HEK293T (cell line): ENCODE measurements around the gene FDPS.

Experiments used
- CTCF ChIA-PET: fragments of 350-600 bp; formaldehyde crosslinking; extraction: SDS; loops from one replicate; lab custom pipeline; 2021; ENCODE audit warnings: antibody characterized with exemption, inconsistent platforms; lab: Yijun Ruan, JAX
- POLR2A ChIA-PET: fragments of 350-600 bp; formaldehyde crosslinking; extraction: SDS; loops from one replicate; lab custom pipeline; 2020; ENCODE audit warnings: antibody characterized with exemption, inconsistent platforms; lab: Yijun Ruan, JAX
- DNase-seq: peaks from one replicate; pipeline ENCODE4 v3.0.0; 2012; ENCODE audit warnings: mixed read lengths; ENCODE audit errors: extremely low spot score
- ARNT ChIP-seq: fragments of 450-650 bp; IDR thresholded peaks from 2 replicates; pipeline ENCODE4 v1.6.1; 2017; ENCODE audit warnings: mild to moderate bottlenecking
- BHLHE40 ChIP-seq: fragments of 450-650 bp; IDR thresholded peaks from 2 replicates; pipeline ENCODE4 v1.6.1; 2016; ENCODE audit warnings: mild to moderate bottlenecking, moderate library complexity, borderline replicate concordance
- CTBP1 ChIP-seq: fragments of 450-650 bp; IDR thresholded peaks from 2 replicates; pipeline ENCODE4 v1.6.1; 2016; ENCODE audit warnings: borderline replicate concordance
- ELF4 ChIP-seq: fragments of 450-650 bp; IDR thresholded peaks from 2 replicates; pipeline ENCODE4 v1.6.1; 2017; ENCODE audit warnings: antibody characterized with exemption
- FOXA1 ChIP-seq: fragments of 450-650 bp; IDR thresholded peaks from 2 replicates; pipeline ENCODE4 v1.6.1; 2016; ENCODE audit warnings: mild to moderate bottlenecking
- FOXK2 ChIP-seq: fragments of 450-650 bp; IDR thresholded peaks from 2 replicates; pipeline ENCODE4 v1.6.1; 2016; ENCODE audit warnings: mild to moderate bottlenecking
- FOXM1 ChIP-seq: fragments of 450-650 bp; IDR thresholded peaks from 2 replicates; pipeline ENCODE4 v1.6.1; 2017; ENCODE audit warnings: mild to moderate bottlenecking, borderline replicate concordance
- HDGF ChIP-seq: fragments of 450-650 bp; IDR thresholded peaks from 2 replicates; pipeline ENCODE4 v1.6.1; 2017; ENCODE audit warnings: antibody characterized with exemption, borderline replicate concordance
- L3MBTL2 ChIP-seq: fragments of 450-650 bp; conservative IDR thresholded peaks from 2 replicates; pipeline ENCODE4 v1.6.1; 2016; ENCODE audit warnings: mild to moderate bottlenecking
- LEF1 ChIP-seq: fragments of 450-650 bp; IDR thresholded peaks from 2 replicates; pipeline ENCODE4 v1.6.1; 2017; ENCODE audit warnings: mild to moderate bottlenecking, borderline replicate concordance
- NFRKB ChIP-seq: fragments of 450-650 bp; IDR thresholded peaks from 2 replicates; pipeline ENCODE4 v1.6.1; 2016; ENCODE audit warnings: mild to moderate bottlenecking, moderate library complexity
- SP1 ChIP-seq: fragments of 450-650 bp; IDR thresholded peaks from 2 replicates; pipeline ENCODE4 v1.6.1; 2017
- SUZ12 ChIP-seq: fragments of 450-650 bp; IDR thresholded peaks from 2 replicates; pipeline ENCODE4 v1.6.1; 2016; ENCODE audit warnings: mild to moderate bottlenecking
- TARDBP ChIP-seq: fragments of 450-650 bp; IDR thresholded peaks from 2 replicates; pipeline ENCODE4 v1.6.1; 2016
- ZNF384 ChIP-seq: fragments of 450-650 bp; IDR thresholded peaks from 2 replicates; pipeline ENCODE4 v1.6.1; 2016
- TF ChIP-seq, protein P1 (sequence below): fragments of 450-650 bp; IDR thresholded peaks from 2 replicates; pipeline ENCODE4 v1.6.1; 2016

The FDPS gene

DNA sequence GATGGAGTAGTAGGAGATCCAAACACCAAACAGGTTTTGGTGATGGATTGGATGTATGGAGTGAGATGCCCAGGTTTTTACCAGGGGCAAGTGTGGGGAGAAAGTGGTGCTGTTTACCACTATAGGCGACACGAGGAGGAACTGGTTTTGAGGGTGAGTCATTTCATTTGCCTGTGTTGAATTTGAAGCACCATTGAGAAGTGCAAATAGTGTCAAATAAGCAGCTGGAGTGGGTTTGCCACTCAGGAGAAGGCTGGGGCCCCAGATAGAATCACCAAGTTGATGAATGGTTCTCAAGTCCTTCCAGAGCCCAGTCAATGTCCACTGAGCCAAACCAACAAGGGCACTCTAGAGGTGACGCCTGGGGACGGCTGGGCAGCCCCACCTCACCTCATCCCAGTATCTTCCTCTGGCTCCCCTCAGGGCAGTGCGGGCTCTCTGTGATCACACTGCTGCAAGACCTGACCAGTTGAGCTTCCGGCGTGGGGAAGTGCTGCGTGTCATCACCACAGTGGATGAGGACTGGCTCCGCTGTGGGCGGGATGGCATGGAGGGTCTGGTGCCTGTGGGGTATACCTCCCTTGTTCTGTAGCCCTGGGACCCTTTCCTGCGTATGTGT is 21.4 kb downstream of the FDPS start:
- TF ChIP-seq CTBP1, result no peak
- TF ChIP-seq L3MBTL2, result no peak
- no peak for TF ChIP-seq SUZ12
- no peak for TF ChIP-seq ELF4
- TF ChIP-seq ZNF384, result no peak
- CTCF ChIA-PET, result no interaction called here
- POLR2A ChIA-PET, result no interaction called here
- no peak for DNase-seq

DNA sequence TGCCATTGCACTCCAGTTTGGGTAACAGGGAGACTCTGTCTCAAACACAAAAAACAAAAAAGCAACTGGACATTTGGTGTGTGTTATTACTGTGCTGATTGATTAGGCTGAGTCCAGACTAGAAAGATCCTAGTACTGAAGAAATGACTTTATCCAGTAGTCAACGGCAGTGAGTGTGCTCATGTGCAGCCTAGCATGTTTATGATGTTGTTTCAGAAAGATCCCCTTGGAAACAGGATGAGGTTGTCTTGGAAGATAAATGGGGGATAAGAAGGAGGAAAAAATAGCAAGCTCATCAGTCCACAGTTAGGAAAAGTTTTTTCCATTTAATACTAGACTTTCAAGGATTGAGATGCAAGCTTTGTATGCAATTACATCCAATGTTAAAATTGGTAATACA is 26.3 kb downstream of the FDPS start:
- POLR2A ChIA-PET, result interaction anchor here (0.6 to 1.2 kb wide), 2 partner anchors 10 to 11 kb away, joined by 3 read pairs; no protein-coding TSS in a partner anchor
- TF ChIP-seq SP1 (no peak), FOXK2 (no peak), ELF4 (no peak), BHLHE40 (no peak), CTBP1 (no peak), ZNF384 (no peak), FOXA1 (no peak), TARDBP (no peak), SUZ12 (no peak), HDGF (no peak), L3MBTL2 (no peak), LEF1 (no peak), NFRKB (no peak), FOXM1 (no peak), ARNT (no peak)
- TF ChIP-seq, protein P1, sequence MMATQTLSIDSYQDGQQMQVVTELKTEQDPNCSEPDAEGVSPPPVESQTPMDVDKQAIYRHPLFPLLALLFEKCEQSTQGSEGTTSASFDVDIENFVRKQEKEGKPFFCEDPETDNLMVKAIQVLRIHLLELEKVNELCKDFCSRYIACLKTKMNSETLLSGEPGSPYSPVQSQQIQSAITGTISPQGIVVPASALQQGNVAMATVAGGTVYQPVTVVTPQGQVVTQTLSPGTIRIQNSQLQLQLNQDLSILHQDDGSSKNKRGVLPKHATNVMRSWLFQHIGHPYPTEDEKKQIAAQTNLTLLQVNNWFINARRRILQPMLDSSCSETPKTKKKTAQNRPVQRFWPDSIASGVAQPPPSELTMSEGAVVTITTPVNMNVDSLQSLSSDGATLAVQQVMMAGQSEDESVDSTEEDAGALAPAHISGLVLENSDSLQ, result no peak
- DNase-seq, result no peak
- CTCF ChIA-PET, result no interaction called here

DNA sequence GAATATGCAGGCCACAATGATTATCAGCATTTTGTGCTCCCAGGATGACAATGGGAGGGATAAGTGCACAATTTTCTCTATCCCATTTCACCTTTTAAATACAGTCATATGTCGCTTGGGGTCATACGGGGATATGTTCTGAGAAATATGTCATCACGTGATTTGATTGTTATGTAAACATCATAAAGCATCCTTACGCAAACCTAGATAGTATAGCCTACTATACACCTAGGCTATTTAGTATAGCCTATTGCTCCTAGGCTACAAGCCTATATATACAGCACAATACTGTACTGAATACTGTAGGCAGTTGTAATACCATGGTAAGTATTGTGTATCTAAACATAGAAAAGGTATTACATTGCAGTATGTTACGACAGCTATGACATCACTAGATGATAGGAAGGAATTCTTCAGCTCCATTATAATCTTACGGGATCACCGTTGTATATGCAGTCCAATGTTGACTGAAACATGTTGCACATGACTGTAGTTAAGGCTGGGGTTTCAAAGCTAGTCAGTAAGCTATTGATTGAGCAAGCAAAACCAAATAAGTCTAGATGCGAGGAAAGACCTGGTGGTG is 30.9 kb downstream of the FDPS start:
- ChIA-PET POLR2A (no interaction called here), CTCF (interaction anchor here (1.1 kb wide), 1 partner anchor 16 kb away, joined by 3 read pairs; no protein-coding TSS in a partner anchor)
- no peak for TF ChIP-seq LEF1
- no peak for TF ChIP-seq FOXK2
- no peak for TF ChIP-seq ARNT
- TF ChIP-seq ZNF384, result no peak
- TF ChIP-seq FOXM1, result no peak
- TF ChIP-seq, protein P1, result no peak
- TF ChIP-seq CTBP1, result no peak
- no peak for TF ChIP-seq L3MBTL2
- no peak for TF ChIP-seq NFRKB
- no peak for TF ChIP-seq ELF4
- no peak for TF ChIP-seq TARDBP
- no peak for TF ChIP-seq BHLHE40
- TF ChIP-seq HDGF, result no peak
- DNase-seq, result no peak

DNA sequence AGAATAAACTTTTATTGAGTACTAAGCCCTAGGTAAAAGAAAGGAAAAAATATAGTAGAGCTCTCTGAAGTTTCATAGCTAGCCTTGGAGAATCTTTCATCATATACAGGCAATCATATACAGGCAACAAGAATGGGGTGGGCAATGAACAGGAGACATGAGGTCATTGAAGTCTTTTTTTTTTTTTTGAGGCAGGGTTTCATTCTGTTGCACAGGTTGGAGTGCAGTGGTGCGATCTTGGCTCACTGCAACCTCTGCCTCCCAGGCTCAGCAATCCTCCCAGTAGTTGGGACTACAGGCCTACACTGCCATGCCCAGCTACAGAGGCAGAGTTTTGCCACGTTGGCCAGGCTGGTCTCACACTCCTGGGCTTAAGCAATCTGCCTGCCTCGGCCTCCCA is 34.2 kb downstream of the FDPS start:
- TF ChIP-seq FOXA1 (no peak), HDGF (no peak), CTBP1 (no peak), FOXM1 (no peak), SUZ12 (no peak), SP1 (no peak), LEF1 (no peak), FOXK2 (no peak), ELF4 (no peak), ZNF384 (no peak), L3MBTL2 (no peak)
- TF ChIP-seq, protein P1, result no peak
- DNase-seq, result no peak
- CTCF ChIA-PET, result no interaction called here
- POLR2A ChIA-PET, result no interaction called here

DNA sequence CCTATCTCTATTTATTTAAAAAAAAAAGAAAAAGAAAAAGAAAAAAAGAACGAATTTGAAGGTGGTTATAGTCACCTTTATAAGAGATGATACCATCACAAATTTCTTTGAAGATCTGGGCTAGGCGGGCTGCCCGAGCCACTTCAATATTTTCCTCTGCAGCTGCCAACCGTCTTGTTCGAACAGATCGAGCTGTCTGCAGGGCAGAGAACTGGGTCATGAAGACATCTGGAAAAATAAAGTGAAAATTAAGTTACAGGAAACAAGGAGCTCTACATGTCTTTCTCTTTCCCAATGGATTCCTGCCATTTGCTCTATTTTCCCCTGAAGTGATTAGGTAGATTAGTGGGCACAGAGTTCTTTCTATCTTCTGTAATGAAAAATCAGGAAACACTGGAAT is 44.0 kb downstream of the FDPS start:
- DNase-seq, result no peak
- TF ChIP-seq CTBP1, result no peak
- TF ChIP-seq LEF1, result no peak
- TF ChIP-seq FOXA1, result no peak
- TF ChIP-seq, protein P1, result no peak
- no peak for TF ChIP-seq ZNF384
- TF ChIP-seq SP1, result no peak
- no peak for TF ChIP-seq HDGF
- no peak for TF ChIP-seq SUZ12
- TF ChIP-seq BHLHE40, result no peak
- TF ChIP-seq FOXM1, result no peak
- no peak for TF ChIP-seq FOXK2
- no peak for TF ChIP-seq ARNT
- CTCF ChIA-PET, result no interaction called here
- POLR2A ChIA-PET, result no interaction called here

DNA sequence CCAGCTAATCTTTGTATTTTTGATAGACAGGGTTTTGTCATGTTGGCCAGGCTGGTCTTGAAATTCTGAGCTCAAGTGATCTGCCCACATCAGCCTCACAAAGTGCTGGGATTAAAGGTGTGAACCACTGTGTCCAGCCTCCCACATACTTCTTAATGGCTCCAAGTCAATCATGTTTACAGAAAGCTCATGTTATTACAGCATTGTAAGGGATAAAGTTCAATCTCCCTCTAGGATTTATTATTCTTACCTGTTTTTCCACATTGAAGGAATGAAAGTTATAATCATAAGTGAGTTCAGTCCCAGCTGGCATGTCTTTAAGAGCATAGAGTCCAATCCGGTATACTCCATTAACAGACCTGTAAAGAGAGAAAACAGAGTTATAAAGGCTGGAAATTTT is 51.4 kb downstream of the FDPS start:
- CTCF ChIA-PET, result interaction anchor here (0.7 kb wide), 1 partner anchor 1796 kb away, joined by 3 read pairs; no protein-coding TSS in a partner anchor
- no peak for DNase-seq
- TF ChIP-seq, protein P1, result no peak
- TF ChIP-seq CTBP1, result no peak
- no peak for TF ChIP-seq SP1
- TF ChIP-seq HDGF, result no peak
- POLR2A ChIA-PET, result no interaction called here
